Endothelial cell of umbilical vein (primary cell): Measurements from ENCODE around the gene PDGFRB. TPM values are rescaled to one million over a fixed set of nuclear protein-coding genes. Genes with fewer than 3 reads are reported as not detected.

ENCODE experiments used
- BruUV-seq: library from RNA; stranded (reverse); fragments of 400-500 nt; replicated peaks from 2 replicates; lab custom pipeline; 2021; lab: Mats Ljungman, UMichigan
- CTCF ChIA-PET: fragments of 300-600, 350-600 bp; sonication (Branson Sonifier 250); formaldehyde crosslinking; loops from one replicate; lab custom pipeline; 2021; ENCODE audit warnings: antibody characterized with exemption, inconsistent platforms; lab: Charles Lee
- POLR2A ChIA-PET: fragments of 300-600, 350-600 bp; sonication (Branson Sonifier 250); formaldehyde crosslinking; loops from one replicate; lab custom pipeline; 2021; ENCODE audit warnings: antibody characterized with exemption, inconsistent platforms; lab: Charles Lee
- DNase-seq: peaks from one replicate; pipeline ENCODE4 v3.0.0-alpha.2; 2011; ENCODE audit warnings: low read depth, low spot score
- FAIRE-seq: peaks from 2 replicates; lab custom pipeline; 2011; peaks lifted over from hg19 to GRCh38; lab: Jason Lieb, UNC
- H2AFZ ChIP-seq: 2 replicates; pipeline ENCODE4 v1.6.0; 2012; ENCODE audit warnings: low read depth, low read length, control low read depth, inconsistent platforms
- H3K27ac ChIP-seq: 2 replicates; pipeline ENCODE4 v1.5.1; 2011; ENCODE audit warnings: low read depth, mild to moderate bottlenecking, control low read depth, low read length, moderate library complexity; ENCODE audit not compliant: insufficient read depth
- H3K27me3 ChIP-seq, 2 experiments: 2 replicates each; pipeline versions ENCODE4 v1.6.0 to v1.6.1; 2011; ENCODE audit warnings: low read length in 2 of 2, mixed read lengths in 1 of 2; ENCODE audit not compliant: control insufficient read depth in 2 of 2, insufficient read depth in 2 of 2
- H3K36me3 ChIP-seq, 2 experiments: 2 replicates in 1 of 2; 3 replicates in 1 of 2; pipeline ENCODE4 v1.5.1; 2011; ENCODE audit warnings: low read length in 2 of 2, mild to moderate bottlenecking in 1 of 2, moderate library complexity in 1 of 2; ENCODE audit not compliant: control insufficient read depth in 2 of 2, insufficient read depth in 2 of 2; ENCODE audit errors: extremely low read depth in 1 of 2
- H3K4me1 ChIP-seq: 3 replicates; pipeline ENCODE4 v1.5.1; 2011; ENCODE audit warnings: mild to moderate bottlenecking, low read length; ENCODE audit not compliant: control insufficient read depth, insufficient read depth; ENCODE audit errors: extremely low read depth
- H3K4me2 ChIP-seq: 2 replicates; pipeline ENCODE4 v1.6.1; 2011; ENCODE audit warnings: low read length, control low read depth, mixed read lengths; ENCODE audit not compliant: insufficient read depth
- H3K4me3 ChIP-seq, 3 experiments: fragments of 200-600 bp in 1 of 3; sonication (generic), shearing (Covaris generic) in 1 of 3; replicated peaks in 1 of 3; 2 replicates each; pipeline ENCODE4 v1.5.1; 2011 to 2016; ENCODE audit warnings: control low read depth in 3 of 3, low read length in 3 of 3, mild to moderate bottlenecking in 2 of 3, inconsistent platforms in 1 of 3, low read depth in 1 of 3, moderate library complexity in 1 of 3; ENCODE audit not compliant: insufficient read depth in 1 of 3
- H3K79me2 ChIP-seq: 2 replicates; pipeline ENCODE4 v1.6.0; 2012; ENCODE audit warnings: low read length, inconsistent platforms; ENCODE audit not compliant: control insufficient read depth, insufficient read depth
- H3K9ac ChIP-seq: replicated peaks from 2 replicates; pipeline ENCODE3; 2011; ENCODE audit warnings: low read length, control low read depth; ENCODE audit not compliant: insufficient read depth; ENCODE audit errors: extremely low read depth
- H3K9me1 ChIP-seq: replicated peaks from 3 replicates; pipeline ENCODE4 v1.6.0; 2011; ENCODE audit warnings: mild to moderate bottlenecking, low read length; ENCODE audit not compliant: control insufficient read depth, insufficient read depth; ENCODE audit errors: extremely low read depth
- H3K9me3 ChIP-seq: replicated peaks from 2 replicates; pipeline ENCODE4 v1.5.1; 2012; ENCODE audit warnings: low read length, inconsistent platforms; ENCODE audit not compliant: control insufficient read depth, insufficient read depth
- H4K20me1 ChIP-seq: replicated peaks from 2 replicates; pipeline ENCODE3; 2011; ENCODE audit warnings: mild to moderate bottlenecking, low read length; ENCODE audit not compliant: control insufficient read depth, insufficient read depth; ENCODE audit errors: extremely low read depth
- CTCF ChIP-seq, 2 donors: IDR thresholded peaks; 1 replicate in 1 of 2; 2 replicates in 1 of 2; pipeline ENCODE4 v1.5.1; 2011; ENCODE audit warnings: low read length in 2 of 2, mild to moderate bottlenecking in 2 of 2, moderate library complexity in 2 of 2, control low read depth in 1 of 2, inconsistent platforms in 1 of 2, low read depth in 1 of 2; ENCODE audit not compliant: insufficient read depth in 1 of 2; ENCODE audit errors: extremely low read depth in 1 of 2
- EZH2 ChIP-seq: IDR thresholded peaks from 2 replicates; pipeline ENCODE4 v1.6.1; 2012; ENCODE audit warnings: borderline replicate concordance, low read depth, mild to moderate bottlenecking, moderate library complexity, low read length, inconsistent platforms; ENCODE audit not compliant: severe bottlenecking
- FOS ChIP-seq: IDR thresholded peaks from 2 replicates; pipeline ENCODE4 v1.6.1; 2011; ENCODE audit warnings: mild to moderate bottlenecking, low read length, moderate library complexity, borderline replicate concordance; ENCODE audit not compliant: insufficient read depth
- GATA2 ChIP-seq: IDR thresholded peaks from 2 replicates; pipeline ENCODE4 v1.7.0; 2011; ENCODE audit warnings: low read depth, mild to moderate bottlenecking, moderate library complexity, mixed read lengths, low read length; ENCODE audit not compliant: insufficient read length, insufficient read depth
- JUN ChIP-seq: IDR thresholded peaks from 2 replicates; pipeline ENCODE4 v1.6.1; 2011; ENCODE audit warnings: borderline replicate concordance, low read depth; ENCODE audit not compliant: insufficient read length, insufficient read depth
- MAX ChIP-seq: IDR thresholded peaks from 2 replicates; pipeline ENCODE4 v1.6.1; 2011; ENCODE audit not compliant: insufficient read depth, insufficient read length
- MYC ChIP-seq: IDR thresholded peaks from one replicate; pipeline ENCODE4 v1.6.1; 2011; ENCODE audit warnings: mild to moderate bottlenecking, low read depth, low read length
- POLR2A ChIP-seq: IDR thresholded peaks from 2 replicates; pipeline ENCODE4 v1.6.1; 2012; ENCODE audit warnings: low read depth, mild to moderate bottlenecking, control low read depth, low read length
- POLR2AphosphoS5 ChIP-seq: IDR thresholded peaks from 2 replicates; pipeline ENCODE4 v1.6.1; 2012; ENCODE audit warnings: low read depth, mild to moderate bottlenecking, control low read depth, low read length, moderate library complexity; ENCODE audit not compliant: insufficient read depth
- dilution Hi-C: fragments of 300-500 bp; cut with MboI; formaldehyde crosslinking; loops from one replicate; pipeline ENCODE4 v1.15.0; 2019; ENCODE audit warnings: low sequenced_read_pairs; ENCODE audit not compliant: extremely low pct_ligation_motif_present
- intact Hi-C: fragments of 100-400 bp; cut with micrococcal nuclease; formaldehyde crosslinking; loops from one replicate; pipeline ENCODE4 v1.10.0; 2022
- polyA plus RNA-seq, 4 experiments: library from polyadenylated mRNA; depleted of rRNA in 3 of 4; stranded (reverse) in 3 of 4; unstranded in 1 of 4; fragments of >200 nt; gene quantifications; 2 replicates each; pipeline versions ENCODE4 v1.2.1 to v1.2.3, GENCODE V29; 2011 to 2012; ENCODE audit warnings: missing spikeins in 1 of 4
- total RNA-seq: library from RNA; stranded (reverse); gene quantifications from 2 replicates; pipeline ENCODE4 v1.2.3, GENCODE V29; 2021

PDGFRB gene
- total and polyA plus RNA-seq, 2 donors (not counting 3 experiments of a cell fraction or from before 2014, with no cell fraction given): 1.4 to 1.7 TPM

- dilution Hi-C loops (no loop called here), intact Hi-C loops (no loop called here)
- Histone ChIP-seq H3K36me3 (no peaks in the 10 kb centered on the region), H3K4me3 (no peak overlapping the region), H3K27me3 (no peaks in the 10 kb centered on the region), H3K9me1 (no peaks in the 10 kb centered on the region), H4K20me1 (no peaks in the 10 kb centered on the region), H3K9me3 (no peaks in the 10 kb centered on the region), H3K79me2 (no peaks in the 10 kb centered on the region), H3K9ac (no peak overlapping the region), H3K4me1 (peaks cover 29% of the 10 kb centered on the region), H3K27ac (no peak overlapping the region), H3K4me2 (no peak overlapping the region), H2AFZ (no peak overlapping the region)
- TF ChIP-seq EZH2: no peak
- TF ChIP-seq POLR2AphosphoS5: no peak
- TF ChIP-seq GATA2: no peak
- no peak for TF ChIP-seq POLR2A
- no peak for TF ChIP-seq MYC
- TF ChIP-seq CTCF (IDR thresholded peaks at IDR 0.05; ENCODE audit: extremely low read depth in 1 of 2, insufficient read depth in 1 of 2, low read depth in 1 of 2, low read length in 2 of 2): no peak
- no peak for TF ChIP-seq JUN
- TF ChIP-seq FOS: no peak
- no peak for TF ChIP-seq MAX
- DNase-seq (no peak), FAIRE-seq (no peak)
- ChIA-PET POLR2A (no interaction called here), CTCF (interaction anchor here (1.0 to 1.6 kb wide), 5 partner anchors 9 to 399 kb away, joined by 3 to 4 read pairs (median 3); no protein-coding TSS in a partner anchor)
- BruUV-seq: no TSS peak
Measured at GRCh38 chr5:150066436-150066835, 89.2 kb downstream of the PDGFRB start.
